GM18517 (cell line): Measurements from ENCODE around the gene HS3ST4.

Experiments used
- ATAC-seq: cut with Tn5 transposase; IDR thresholded peaks from one replicate; pipeline ENCODE4 v1.9.1; 2021; ENCODE audit warnings: mild to moderate bottlenecking, moderate library complexity; ENCODE audit not compliant: unreplicated experiment

Gene HS3ST4

DNA sequence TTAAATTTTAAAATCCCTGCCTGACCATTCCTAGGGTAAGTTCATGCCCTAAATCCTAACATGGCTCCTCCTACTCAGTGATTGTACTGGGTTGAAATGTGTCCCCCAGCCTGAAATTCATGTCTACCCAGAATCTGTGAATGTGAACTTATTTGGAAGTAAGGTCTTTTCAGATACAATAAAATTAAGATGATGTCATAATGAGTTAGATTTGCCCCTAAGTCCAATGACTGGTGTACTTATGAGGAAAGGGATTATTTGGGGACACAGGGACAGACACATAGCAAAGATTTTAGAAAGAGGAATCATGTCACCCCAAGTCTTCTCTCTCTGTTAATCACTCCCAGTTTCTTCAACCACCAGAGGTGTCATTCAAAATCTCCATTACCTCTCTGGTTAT is 185.3 kb downstream of the HS3ST4 start:
- no peak for ATAC-seq

DNA sequence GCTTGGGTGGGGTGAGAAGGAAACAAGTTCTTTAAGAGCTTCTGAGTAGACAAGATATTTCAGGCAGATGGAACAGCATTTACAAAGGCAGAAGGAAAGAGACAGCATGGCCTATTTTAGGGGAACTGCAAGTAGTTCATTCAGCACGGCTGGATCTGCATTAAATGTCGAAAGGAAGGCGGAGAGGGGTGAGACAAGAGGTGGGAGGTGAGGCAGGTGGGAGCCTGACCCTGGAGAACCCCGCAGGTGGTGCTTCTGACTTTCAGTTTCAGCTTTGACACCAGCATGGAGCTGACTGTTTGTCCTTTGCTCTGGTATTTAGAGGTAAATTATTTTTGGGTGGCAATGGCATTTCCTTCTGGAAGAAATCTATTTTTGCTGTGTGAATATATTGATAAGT is 194.8 kb downstream of the HS3ST4 start:
- no peak for ATAC-seq

DNA sequence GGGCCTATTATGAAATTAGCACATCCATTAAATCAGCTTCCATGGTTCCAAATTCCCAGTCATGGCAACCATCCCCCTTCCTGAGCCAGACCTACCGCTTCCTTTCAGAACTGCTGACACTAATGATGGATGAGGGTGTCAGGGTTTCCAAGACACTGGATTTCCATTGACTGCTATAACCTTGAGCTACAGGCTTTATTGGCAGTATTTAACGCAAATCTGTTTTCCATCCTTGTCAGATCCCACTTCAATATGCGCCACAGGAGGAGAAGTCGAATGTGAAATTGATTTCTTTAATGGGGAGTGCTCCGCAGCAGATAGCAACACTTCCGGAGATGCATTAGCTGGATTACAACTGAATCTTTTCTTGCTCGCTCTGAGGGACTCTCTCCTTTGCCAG is 197.1 kb downstream of the HS3ST4 start:
- ATAC-seq = no peak

GRCh38 chr16:25893332-25893731 is 201.6 kb downstream of the HS3ST4 start:
- ATAC-seq = no peak

DNA sequence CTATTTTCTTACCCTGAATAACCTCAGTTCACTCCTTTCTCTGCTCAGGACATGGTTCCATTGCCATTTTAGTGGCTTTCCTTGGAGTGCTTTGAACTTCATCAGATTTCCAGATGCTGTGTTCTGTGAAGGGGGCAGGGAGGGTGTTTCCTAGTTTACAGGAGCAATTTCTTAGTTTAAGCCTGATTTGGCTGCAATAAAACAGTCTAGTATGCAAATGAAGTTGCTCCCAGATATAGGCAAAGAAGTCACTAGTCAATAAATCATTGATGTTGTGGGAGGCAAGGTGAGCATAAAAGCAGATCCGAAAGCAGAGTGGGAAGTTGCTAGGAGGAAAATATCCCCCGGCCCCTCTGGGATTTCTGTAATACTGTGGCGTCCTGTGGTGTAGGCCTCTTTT is 202.3 kb downstream of the HS3ST4 start:
- ATAC-seq = no peak

DNA sequence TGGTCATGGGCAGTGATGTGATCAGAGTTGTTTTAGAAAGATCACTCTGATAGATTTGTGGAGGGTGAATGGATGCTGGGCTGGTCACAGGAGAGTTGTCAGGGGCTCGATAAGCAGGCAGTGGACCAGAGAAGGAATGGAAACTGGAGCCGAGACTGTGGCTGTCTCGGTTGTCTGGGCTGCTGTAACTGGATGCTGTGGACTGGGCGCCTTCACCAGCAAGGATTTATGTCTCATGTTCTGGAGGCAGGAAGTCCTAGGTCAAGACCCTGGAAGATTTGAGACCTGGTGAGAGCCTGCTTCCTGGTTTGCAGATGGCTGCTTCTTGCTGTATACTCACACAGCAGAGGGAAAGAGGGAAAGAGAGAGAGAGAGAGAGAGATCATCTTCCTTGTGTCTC is 203.6 kb downstream of the HS3ST4 start:
- ATAC-seq = no peak

DNA sequence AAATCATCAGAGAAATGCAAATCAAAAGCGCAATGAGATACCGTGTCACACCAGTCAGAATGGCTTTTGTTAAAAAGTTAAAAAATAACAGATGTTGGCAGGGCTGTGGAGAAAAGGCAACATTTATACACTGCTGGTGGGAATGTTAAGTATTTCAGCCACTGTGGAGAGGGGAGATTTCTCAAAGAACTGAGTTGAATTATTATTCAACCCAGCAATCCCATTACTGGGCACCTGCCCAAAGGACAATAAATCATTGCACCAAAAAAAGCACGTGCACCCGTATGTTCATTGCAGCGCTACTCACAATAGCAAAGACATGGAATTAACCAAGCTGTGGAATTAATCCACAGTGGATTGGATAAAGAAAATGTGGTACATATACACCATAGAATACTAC is 204.7 kb downstream of the HS3ST4 start:
- ATAC-seq = no peak

- ATAC-seq = no peak
Observed at GRCh38 chr16:25897702-25898101, 205.9 kb downstream of the HS3ST4 start.

- ATAC-seq = no peak
Observed at GRCh38 chr16:25905810-25906209, 214.1 kb downstream of the HS3ST4 start.

- no peak for ATAC-seq
Observed at GRCh38 chr16:25910971-25911370, 219.2 kb downstream of the HS3ST4 start.

GRCh38 chr16:25912321-25912720 is 220.6 kb downstream of the HS3ST4 start:
- no peak for ATAC-seq

- ATAC-seq = no peak
Observed at GRCh38 chr16:25914357-25914962, 222.7 kb downstream of the HS3ST4 start.

GRCh38 chr16:25916037-25916436 is 224.3 kb downstream of the HS3ST4 start:
- ATAC-seq = no peak

DNA sequence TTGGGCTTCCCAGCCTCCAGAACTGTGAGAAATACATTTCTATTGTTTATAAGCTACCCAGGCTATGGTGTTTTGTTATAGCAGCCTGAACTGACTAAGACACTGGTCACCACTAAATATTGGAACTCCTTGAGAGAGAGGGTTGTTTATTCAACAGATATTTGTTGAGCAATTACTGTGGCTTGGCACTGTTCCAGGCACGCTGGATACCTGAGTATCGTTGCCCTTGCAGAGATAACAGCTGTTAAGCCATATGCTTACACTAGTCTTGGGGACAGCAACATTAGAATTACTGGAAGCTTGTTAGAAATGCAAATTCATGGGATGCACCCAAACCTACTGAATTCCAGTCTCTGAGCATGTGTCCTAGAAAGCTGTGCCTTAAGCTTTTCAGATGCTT is 230.7 kb downstream of the HS3ST4 start:
- ATAC-seq = no peak

DNA sequence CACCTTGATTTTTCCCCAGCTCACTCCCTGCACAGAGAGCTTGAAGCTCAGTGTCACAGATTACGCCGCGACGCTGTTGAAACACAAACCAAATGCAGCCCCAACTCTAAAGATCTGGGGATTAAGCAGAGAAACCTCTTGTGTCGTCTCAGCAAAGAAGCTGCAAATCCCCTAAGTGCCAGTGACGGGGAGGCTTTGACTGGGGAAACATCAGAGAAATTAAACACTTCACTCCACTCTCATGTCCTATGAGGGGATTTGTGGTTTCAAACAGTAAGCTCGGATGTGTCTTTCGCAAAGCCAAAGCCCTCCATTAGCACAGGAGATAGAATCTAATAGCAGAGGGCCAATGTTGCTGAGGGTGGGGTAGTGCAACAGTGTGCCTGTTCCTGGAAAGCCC is 233.7 kb downstream of the HS3ST4 start:
- ATAC-seq = no peak

DNA sequence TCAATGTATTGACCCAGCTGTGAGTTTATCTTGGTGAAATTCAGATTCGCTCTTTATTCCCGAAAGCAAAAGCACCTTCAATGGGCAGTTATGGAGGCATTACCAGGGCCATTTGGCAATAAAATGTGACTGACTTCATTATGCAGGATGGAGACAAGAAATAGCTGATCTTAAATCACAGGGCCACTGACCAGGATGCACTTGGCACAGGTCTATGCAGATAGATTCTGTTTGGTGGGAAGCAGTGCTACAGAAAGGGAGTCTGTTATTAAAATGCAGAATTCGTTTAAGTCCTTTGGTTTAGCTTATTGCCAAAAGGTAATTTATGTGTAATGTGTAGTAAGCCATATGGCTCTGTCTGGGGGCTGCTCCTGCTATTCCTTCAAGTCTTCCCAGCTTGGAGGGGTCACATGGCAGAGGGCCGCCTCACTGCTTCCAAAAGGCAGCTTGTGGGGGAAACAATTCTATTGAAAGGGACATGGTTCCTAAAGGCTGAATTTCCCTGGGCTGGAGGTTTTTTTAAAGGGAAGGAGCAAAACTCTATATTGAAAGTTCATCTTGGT is 239.8 kb downstream of the HS3ST4 start:
- ATAC-seq = no peak

- no peak for ATAC-seq
Observed at GRCh38 chr16:25941800-25942499, 250.2 kb downstream of the HS3ST4 start.

DNA sequence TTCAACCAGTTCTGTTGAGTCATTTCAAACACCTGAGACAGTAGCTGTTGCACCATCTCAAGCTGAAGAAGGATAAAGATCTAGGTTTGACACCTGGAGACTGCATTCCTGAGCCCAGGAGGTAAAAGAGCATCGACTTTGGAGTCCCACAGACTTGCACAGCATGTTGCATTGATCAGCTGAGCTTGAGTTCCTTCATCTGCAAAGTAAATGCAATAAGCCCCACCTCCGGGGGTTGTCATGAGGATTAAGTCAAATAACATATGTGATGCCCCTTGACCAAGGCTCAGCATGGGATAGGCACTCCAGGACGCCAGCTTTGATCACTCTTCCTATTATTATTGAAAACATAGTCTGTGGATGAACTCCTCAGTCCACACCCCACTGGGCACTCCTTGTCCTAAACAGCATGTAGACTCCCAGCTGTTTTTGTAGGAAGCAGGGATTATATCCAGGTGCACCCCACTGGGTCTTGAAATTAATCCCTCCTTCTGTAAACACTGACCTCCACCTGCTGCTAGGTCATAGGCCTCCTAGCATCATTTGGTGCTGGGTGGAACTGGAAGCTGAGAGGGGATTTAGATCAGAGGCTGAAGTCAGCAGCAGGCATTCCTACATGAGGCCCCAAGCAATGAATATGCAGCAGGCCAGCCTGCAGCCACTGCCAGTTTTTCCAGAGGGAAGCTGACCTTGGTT is 259.0 kb downstream of the HS3ST4 start:
- ATAC-seq = no peak

DNA sequence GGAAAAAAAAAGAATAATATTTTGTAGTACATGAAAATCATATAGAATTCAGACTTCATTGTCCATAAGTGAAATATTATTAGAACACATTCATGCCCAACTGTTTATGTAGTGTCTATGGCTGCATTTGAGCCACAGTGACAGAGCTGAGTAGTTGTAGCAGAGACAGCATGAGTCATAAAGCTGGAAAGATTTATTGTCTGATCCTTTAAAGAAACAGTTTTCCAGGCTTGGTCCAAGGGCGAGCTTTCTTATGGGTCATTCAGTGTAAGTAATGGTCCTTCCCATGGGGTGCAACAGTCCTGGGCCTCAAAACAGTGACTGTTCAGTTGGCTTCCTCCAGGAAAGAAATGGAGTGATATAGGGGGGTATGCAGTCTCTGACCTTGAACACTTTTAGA is 260.2 kb downstream of the HS3ST4 start:
- no peak for ATAC-seq

DNA sequence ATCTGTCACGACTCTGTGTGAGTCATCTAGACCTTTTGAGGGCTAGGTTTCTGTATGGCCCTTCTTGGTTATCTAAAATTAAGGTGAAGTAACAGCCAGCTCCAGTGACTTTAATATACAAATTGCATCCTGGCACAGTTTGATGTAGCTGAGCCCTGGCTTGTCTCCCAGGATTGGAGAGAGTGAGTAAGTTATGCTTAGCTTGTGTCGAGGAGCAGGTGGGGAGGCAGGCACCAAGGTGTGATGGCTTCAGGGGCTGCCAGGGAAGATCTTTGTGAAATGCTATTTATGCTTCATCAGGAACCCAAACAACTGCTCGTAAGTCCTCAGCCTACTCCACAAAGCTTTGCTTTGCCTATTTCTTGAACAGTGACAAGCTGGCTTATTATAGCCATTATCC is 261.2 kb downstream of the HS3ST4 start:
- ATAC-seq = no peak

GRCh38 chr16:25957707-25958106 is 265.9 kb downstream of the HS3ST4 start:
- ATAC-seq = no peak

- no peak for ATAC-seq
Observed at GRCh38 chr16:25959221-25959620, 267.5 kb downstream of the HS3ST4 start.
